Small intestine (tissue), 7 donors: ENCODE results near the gene RYR3. TPM values are rescaled to one million over a fixed set of nuclear protein-coding genes. Genes with fewer than 3 reads are reported as not detected.

Experiments
- DNase-seq, 2 donors: peaks; one replicate each; pipeline versions ENCODE4 v3.0.0 to v3.0.0-alpha.2; 2013
- FAIRE-seq: peaks from 2 replicates; lab custom pipeline; 2012; peaks lifted over from hg19 to GRCh38; lab: Jason Lieb, UNC
- H3K27ac ChIP-seq, 3 donors: one replicate each; pipeline ENCODE4 v1.5.1; 2013; ENCODE audit warnings: low read length in 2 of 3, mild to moderate bottlenecking in 2 of 3, control low read depth in 1 of 3, inconsistent platforms in 1 of 3, low read depth in 1 of 3, moderate library complexity in 1 of 3
- H3K27me3 ChIP-seq, 3 donors: one replicate each; pipeline ENCODE4 v1.6.1; 2013; ENCODE audit warnings: low read length in 3 of 3, inconsistent platforms in 1 of 3; ENCODE audit not compliant: control insufficient read depth in 3 of 3, insufficient read depth in 3 of 3
- H3K36me3 ChIP-seq, 3 donors: one replicate each; pipeline ENCODE4 v1.6.1; 2013; ENCODE audit warnings: low read length in 3 of 3, inconsistent platforms in 1 of 3, low read depth in 1 of 3, mild to moderate bottlenecking in 1 of 3, moderate library complexity in 1 of 3; ENCODE audit not compliant: control insufficient read depth in 3 of 3, insufficient read depth in 2 of 3
- H3K4me1 ChIP-seq, 3 donors: one replicate each; pipeline ENCODE4 v1.6.1; 2013; ENCODE audit warnings: low read length in 2 of 3, inconsistent platforms in 1 of 3, low read depth in 1 of 3, mild to moderate bottlenecking in 1 of 3, moderate library complexity in 1 of 3; ENCODE audit not compliant: control insufficient read depth in 3 of 3, insufficient read depth in 2 of 3
- H3K4me3 ChIP-seq, 3 donors: one replicate each; pipeline ENCODE4 v1.5.1; 2013; ENCODE audit warnings: low read length in 3 of 3, control low read depth in 1 of 3, inconsistent platforms in 1 of 3, low read depth in 1 of 3, mild to moderate bottlenecking in 1 of 3, moderate library complexity in 1 of 3
- H3K9me3 ChIP-seq, 2 donors: one replicate each; pipeline ENCODE4 v1.6.1; 2013; ENCODE audit warnings: low read depth in 1 of 2, low read length in 1 of 2; ENCODE audit not compliant: control insufficient read depth in 2 of 2, insufficient read depth in 1 of 2
- WGBS, 3 donors: extraction: QIAGEN DNeasy Blood & Tissue Kit; methylation state at CpG; one replicate each; pipeline ENCODE4 v1.1.7; 2013; 5-methylcytosine and 5-hydroxymethylcytosine counted together
- polyA plus RNA-seq, 4 donors: library from polyadenylated mRNA; stranded (reverse) in 3 of 4; unstranded in 1 of 4; fragments of 200-250 nt in 3 of 4; fragments of 120-200 nt in 1 of 4; gene quantifications; one replicate each; pipeline versions ENCODE4 v1.2.1 to v1.2.3, GENCODE V29; 2013
- donor health status: healthy with polysubstance abuse.
- donor health status: control.
- donor health status: control.
- donor health status: Bipolar disorder and iron deficiency.
- donor health status: healthy.

The RYR3 gene
- polyA plus RNA-seq, 4 donors: 0.36 to 1.6 TPM; not detected in 2

GRCh38 chr15:33788906-33789540 lies 478.3 kb downstream of the RYR3 start:
- Histone ChIP-seq H3K4me1 (no peaks in the 10 kb centered on the region), H3K9me3 (no peaks in the 10 kb centered on the region), H3K27me3 (no peaks in the 10 kb centered on the region), H3K4me3 (no peak overlapping the region), H3K36me3 (no peaks in the 10 kb centered on the region), H3K27ac (no peak overlapping the region)
- DNase-seq (no peak), FAIRE-seq (no peak)
- WGBS, 3 donors: 37 to 47% (median 46%) methylated on average over 9 of the region's 9 CpGs

GRCh38 chr15:33794453-33794852 lies 483.7 kb downstream of the RYR3 start:
- Histone ChIP-seq H3K36me3 (no peaks in the 10 kb centered on the region), H3K4me3 (no peak overlapping the region), H3K27ac (no peak overlapping the region), H3K4me1 (no peaks in the 10 kb centered on the region), H3K27me3 (no peaks in the 10 kb centered on the region), H3K9me3 (no peaks in the 10 kb centered on the region)
- WGBS, 3 donors: 78 to 89% (median 89%) methylated on average over 5 of the region's 5 CpGs
- FAIRE-seq (no peak), DNase-seq (no peak)

- DNase-seq (no peak), FAIRE-seq (no peak)
- no peak overlapping the region for H3K4me3 ChIP-seq
- H3K36me3 ChIP-seq: no peaks in the 10 kb centered on the region
- H3K27ac ChIP-seq: no peak overlapping the region
- no peaks in the 10 kb centered on the region for H3K27me3 ChIP-seq
- H3K9me3 ChIP-seq: no peaks in the 10 kb centered on the region
- WGBS, 3 donors: 68 to 94% (median 85%) methylated on average over 3 of the region's 3 CpGs
- no peaks in the 10 kb centered on the region for H3K4me1 ChIP-seq
Observed at GRCh38 chr15:33795070-33795469, 484.3 kb downstream of the RYR3 start.

GRCh38 chr15:33797651-33798050 lies 486.9 kb downstream of the RYR3 start:
- Histone ChIP-seq H3K27ac (no peak overlapping the region), H3K4me1 (no peaks in the 10 kb centered on the region), H3K4me3 (no peak overlapping the region), H3K36me3 (no peaks in the 10 kb centered on the region), H3K27me3 (no peaks in the 10 kb centered on the region), H3K9me3 (no peaks in the 10 kb centered on the region)
- DNase-seq (no peak), FAIRE-seq (no peak)
- WGBS, 3 donors: 53 to 66% (median 59%) methylated on average over 2 of the region's 2 CpGs

- no peaks in the 10 kb centered on the region for H3K4me1 ChIP-seq
- no peak overlapping the region for H3K27ac ChIP-seq
- no peaks in the 10 kb centered on the region for H3K36me3 ChIP-seq
- H3K27me3 ChIP-seq: no peaks in the 10 kb centered on the region
- no peak for FAIRE-seq
- H3K9me3 ChIP-seq: no peaks in the 10 kb centered on the region
- no peak for DNase-seq
- H3K4me3 ChIP-seq: no peak overlapping the region
- WGBS, 3 donors: 61 to 76% (median 72%) methylated on average over 2 of the region's 2 CpGs
Observed at GRCh38 chr15:33801954-33802353, 491.2 kb downstream of the RYR3 start.

DNA sequence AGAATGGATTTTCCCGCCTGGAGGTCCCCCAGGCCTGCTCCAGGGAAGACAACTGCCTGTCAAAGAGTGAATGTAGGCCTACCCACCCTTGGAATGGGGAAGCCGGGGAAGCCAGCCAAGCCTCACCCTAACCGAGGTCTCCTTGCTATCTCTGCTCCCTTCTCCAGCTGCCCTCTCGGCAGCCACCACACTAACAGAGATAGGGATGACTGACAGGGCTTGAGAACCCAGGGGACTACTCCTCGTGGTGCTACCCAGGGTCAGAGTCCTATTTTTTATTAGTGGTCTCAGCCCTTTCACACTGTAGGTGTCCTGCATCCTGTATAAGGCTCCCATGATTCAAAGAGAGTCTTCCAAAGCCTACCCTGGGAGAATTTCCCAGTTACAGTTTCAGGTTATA lies 496.9 kb downstream of the RYR3 start:
- FAIRE-seq (no peak), DNase-seq (no peak)
- no peaks in the 10 kb centered on the region for H3K36me3 ChIP-seq
- H3K9me3 ChIP-seq: no peaks in the 10 kb centered on the region
- H3K4me1 ChIP-seq: no peaks in the 10 kb centered on the region
- H3K27me3 ChIP-seq: no peaks in the 10 kb centered on the region
- H3K4me3 ChIP-seq: no peak overlapping the region
- H3K27ac ChIP-seq: no peak overlapping the region
- 15 to 59% (median 28%) methylated on average over 5 of the region's 5 CpGs for WGBS, 3 donors

GRCh38 chr15:33808720-33809457 lies 498.1 kb downstream of the RYR3 start:
- FAIRE-seq (no peak), DNase-seq (no peak)
- Histone ChIP-seq H3K4me1 (no peaks in the 10 kb centered on the region), H3K4me3 (no peak overlapping the region), H3K27me3 (no peaks in the 10 kb centered on the region), H3K36me3 (no peaks in the 10 kb centered on the region), H3K27ac (no peak overlapping the region), H3K9me3 (no peaks in the 10 kb centered on the region)
- 69 to 78% (median 73%) methylated on average over 10 of the region's 10 CpGs for WGBS, 3 donors

DNA sequence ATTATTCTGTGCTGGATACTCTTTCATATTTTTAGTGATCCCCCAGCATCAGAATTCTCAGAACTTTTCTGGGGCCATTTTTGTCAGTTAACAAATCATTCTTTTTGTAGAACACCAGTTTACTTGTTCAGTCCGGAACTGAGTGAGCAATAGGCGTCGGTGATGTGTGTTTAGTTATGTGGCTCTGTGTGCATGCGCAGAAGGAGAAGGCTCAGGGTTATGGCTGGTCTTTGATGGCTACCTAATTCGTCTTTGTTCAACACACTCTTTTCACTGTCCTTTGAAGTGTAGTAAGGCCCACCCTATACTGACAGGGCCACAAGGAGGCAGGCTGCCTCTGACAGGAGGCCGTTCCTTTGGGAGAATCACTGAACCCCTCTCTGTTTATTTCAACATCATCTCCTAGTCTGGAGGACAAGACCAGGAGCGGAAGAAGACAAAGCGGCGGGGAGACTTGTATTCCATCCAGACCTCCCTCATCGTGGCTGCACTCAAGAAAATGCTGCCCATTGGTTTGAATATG lies 499.4 kb downstream of the RYR3 start:
- no peaks in the 10 kb centered on the region for H3K36me3 ChIP-seq
- H3K4me1 ChIP-seq: no peaks in the 10 kb centered on the region
- WGBS, 3 donors: 89 to 94% (median 90%) methylated on average over 10 of the region's 10 CpGs
- no peak for FAIRE-seq
- no peaks in the 10 kb centered on the region for H3K27me3 ChIP-seq
- H3K9me3 ChIP-seq: no peaks in the 10 kb centered on the region
- H3K4me3 ChIP-seq: no peak overlapping the region
- no peak for DNase-seq
- H3K27ac ChIP-seq: no peak overlapping the region
